Left lung (tissue), 10 donors: ENCODE results near the gene TRAPPC8. TPM values are rescaled to one million over a fixed set of nuclear protein-coding genes. Genes with fewer than 3 reads are reported as not detected.

Experiments
- ATAC-seq: fragments of 200-7000 bp; cut with Tn5 transposase; one replicate; pipeline ENCODE4 v1.9.1; 2020; ENCODE audit warnings: moderate library complexity
- DNase-seq, 4 donors: peaks; one replicate each; pipeline ENCODE4 v3.0.0-alpha.2; 2013 to 2020
- H3K27ac ChIP-seq, 2 donors: fragments of 200-600 bp; sonication (generic) in 1 of 2; one replicate each; pipeline versions ENCODE4 v1.5.0 to v1.8.0; 2020 to 2021
- H3K27me3 ChIP-seq, 2 donors: fragments of 200-600 bp; sonication (generic) in 1 of 2; one replicate each; pipeline versions ENCODE4 v1.5.0 to v1.8.0; 2020 to 2021
- H3K36me3 ChIP-seq, 2 donors: fragments of 200-600 bp; sonication (generic) in 1 of 2; one replicate each; pipeline versions ENCODE4 v1.5.0 to v1.8.0; 2020 to 2021
- H3K4me1 ChIP-seq, 2 donors: fragments of 200-600 bp; one replicate each; pipeline ENCODE4 v1.8.0; 2021
- H3K4me3 ChIP-seq, 2 donors: fragments of 200-600 bp; sonication (generic) in 1 of 2; one replicate each; pipeline versions ENCODE4 v1.5.0 to v1.8.0; 2020 to 2021; ENCODE audit warnings: mild to moderate bottlenecking in 1 of 2
- H3K9me3 ChIP-seq, 2 donors: fragments of 200-600 bp; sonication (generic) in 1 of 2; one replicate each; pipeline versions ENCODE4 v1.5.0 to v1.8.0; 2020 to 2021
- CTCF ChIP-seq, 2 donors: fragments of 200-600 bp; sonication (generic) in 1 of 2; IDR thresholded peaks; one replicate each; pipeline versions ENCODE4 v1.5.0 to v1.8.0; 2021; ENCODE audit warnings: antibody characterized with exemption in 2 of 2
- intact Hi-C, 2 donors: fragments of 100-400 bp; cut with DNase I; formaldehyde crosslinking; loops; one replicate each; pipeline versions ENCODE4 v1.11.2 to v1.14.2; 2022
- polyA plus RNA-seq, 6 donors: library from polyadenylated mRNA; unstranded; fragments of 120-200 nt; gene quantifications; one replicate each; pipeline ENCODE4 v1.2.1, GENCODE V29; 2013; ENCODE audit not compliant: insufficient read length in 6 of 6
- total RNA-seq, 2 donors: library from RNA; stranded (reverse); fragmentation: NEBNext Ultra II Directional; extraction: Animal tissue kit (Norgen Biotek cat#: 25700); gene quantifications; one replicate each; pipeline ENCODE4 v1.2.1, GENCODE V29; 2021
- donor health status: DM: no; HTN: yes; CAD: no.
- donor health status: DM: no; HTN: no; CAD: no.

The TRAPPC8 gene
- total and polyA plus RNA-seq, 8 donors = 45.5 to 53.9 (median 50.2) TPM

GRCh38 chr18:31980863-31981262, 37.9 kb upstream of the TRAPPC8 start:
- no peaks in the 10 kb centered on the region for H3K36me3 ChIP-seq
- H3K9me3 ChIP-seq = peaks cover 0 to 15% of the 10 kb centered on the region in 2 donors
- no peak overlapping the region for H3K27ac ChIP-seq
- no peak for TF ChIP-seq CTCF (IDR thresholded peaks at IDR 0.05)
- ATAC-seq (no peak), DNase-seq (no peak)
- no peaks in the 10 kb centered on the region for H3K27me3 ChIP-seq
- intact Hi-C loops = no loop called here
- H3K4me3 ChIP-seq = no peak overlapping the region
- no peaks in the 10 kb centered on the region for H3K4me1 ChIP-seq

GRCh38 chr18:31979714-31980113, 36.8 kb upstream of the TRAPPC8 start:
- intact Hi-C loops = no loop called here
- Histone ChIP-seq H3K4me1 (no peaks in the 10 kb centered on the region), H3K36me3 (no peaks in the 10 kb centered on the region), H3K27ac (no peak overlapping the region), H3K4me3 (no peak overlapping the region), H3K27me3 (no peaks in the 10 kb centered on the region), H3K9me3 (peaks cover 0 to 22% of the 10 kb centered on the region in 2 donors)
- DNase-seq (no peak), ATAC-seq (no peak)
- TF ChIP-seq CTCF (IDR thresholded peaks at IDR 0.05) = no peak

GRCh38 chr18:31978616-31979015, 35.7 kb upstream of the TRAPPC8 start:
- Histone ChIP-seq H3K36me3 (no peaks in the 10 kb centered on the region), H3K27ac (no peak overlapping the region), H3K27me3 (no peaks in the 10 kb centered on the region), H3K4me3 (no peak overlapping the region), H3K4me1 (no peaks in the 10 kb centered on the region), H3K9me3 (peaks cover 0 to 33% of the 10 kb centered on the region in 2 donors)
- intact Hi-C loops = no loop called here
- ATAC-seq = no peak
- TF ChIP-seq CTCF (IDR thresholded peaks at IDR 0.05) = no peak
- no peak for DNase-seq

- Histone ChIP-seq H3K36me3 (no peaks in the 10 kb centered on the region), H3K4me3 (no peak overlapping the region), H3K27ac (no peak overlapping the region), H3K9me3 (peaks cover 0 to 45% of the 10 kb centered on the region in 2 donors), H3K4me1 (no peaks in the 10 kb centered on the region), H3K27me3 (no peaks in the 10 kb centered on the region)
- DNase-seq = peak in 1 of 4 donors; percentile 20
- intact Hi-C loops = no loop called here
- peak; percentile 42 to 54 for TF ChIP-seq CTCF (IDR thresholded peaks at IDR 0.05)
- ATAC-seq = peak; percentile 64
These were observed 34.4 kb upstream of the TRAPPC8 start for GRCh38 chr18:31977270-31977872.

- no peak for TF ChIP-seq CTCF (IDR thresholded peaks at IDR 0.05)
- Histone ChIP-seq H3K36me3 (no peaks in the 10 kb centered on the region), H3K4me3 (no peak overlapping the region), H3K9me3 (peaks cover 0 to 45% of the 10 kb centered on the region in 2 donors), H3K27me3 (no peaks in the 10 kb centered on the region), H3K27ac (no peak overlapping the region), H3K4me1 (no peaks in the 10 kb centered on the region)
- DNase-seq (no peak), ATAC-seq (no peak)
- intact Hi-C loops = no loop called here
These were observed 33.3 kb upstream of the TRAPPC8 start for GRCh38 chr18:31976242-31976641.
